Panc1 (cell line): ENCODE results near the gene SPEM2.

ENCODE experiments used
- SIN3A ChIP-seq: IDR thresholded peaks from 2 replicates; pipeline ENCODE4 v1.6.1; 2012; ENCODE audit warnings: low read depth, mild to moderate bottlenecking, low read length, moderate library complexity, borderline replicate concordance; ENCODE audit not compliant: insufficient read depth
- TCF7L2 ChIP-seq: IDR thresholded peaks from 2 replicates; pipeline ENCODE4 v1.6.1; 2011; ENCODE audit warnings: mild to moderate bottlenecking, low read depth, low read length, inconsistent platforms
- TF ChIP-seq, protein P1 (sequence below): fragments of 450-650 bp; IDR thresholded peaks from 2 replicates; pipeline ENCODE4 v1.5.1; 2017; ENCODE audit warnings: mild to moderate bottlenecking

DNA sequence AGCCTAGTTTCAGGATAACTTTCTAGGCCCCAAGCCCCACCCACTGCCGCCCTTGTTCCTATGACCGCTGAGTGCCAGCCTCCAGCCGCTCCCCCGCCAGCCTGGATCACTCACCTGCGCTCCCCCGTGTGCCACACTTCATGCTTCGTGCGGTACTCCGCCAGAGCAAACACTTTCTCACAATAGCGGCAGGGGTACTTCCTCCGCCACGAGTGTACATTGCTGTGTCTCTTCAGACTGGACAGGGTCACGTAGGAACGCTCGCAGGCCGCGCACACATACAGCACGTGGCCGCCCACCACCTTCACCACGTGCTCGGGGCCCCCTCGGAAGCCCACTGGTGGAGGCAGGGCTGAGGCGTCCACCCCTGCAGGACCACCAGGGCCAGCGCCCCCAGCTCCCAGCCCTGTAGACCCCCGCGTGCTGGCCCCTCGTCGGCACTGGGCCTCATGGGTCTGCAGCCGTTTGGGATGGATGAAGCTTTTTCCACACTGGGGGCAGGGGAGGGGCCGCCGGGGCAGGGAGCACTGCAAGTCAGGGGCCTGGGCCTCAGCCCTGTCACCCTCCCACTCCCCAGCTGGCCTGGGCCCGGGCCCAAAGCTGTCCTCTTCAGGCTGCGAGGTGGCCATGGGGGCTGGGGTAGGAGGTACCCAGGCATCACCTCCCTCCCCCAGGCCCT, 40.3 kb downstream of the SPEM2 start:
- TF ChIP-seq SIN3A = no peak
- TF ChIP-seq, protein P1, sequence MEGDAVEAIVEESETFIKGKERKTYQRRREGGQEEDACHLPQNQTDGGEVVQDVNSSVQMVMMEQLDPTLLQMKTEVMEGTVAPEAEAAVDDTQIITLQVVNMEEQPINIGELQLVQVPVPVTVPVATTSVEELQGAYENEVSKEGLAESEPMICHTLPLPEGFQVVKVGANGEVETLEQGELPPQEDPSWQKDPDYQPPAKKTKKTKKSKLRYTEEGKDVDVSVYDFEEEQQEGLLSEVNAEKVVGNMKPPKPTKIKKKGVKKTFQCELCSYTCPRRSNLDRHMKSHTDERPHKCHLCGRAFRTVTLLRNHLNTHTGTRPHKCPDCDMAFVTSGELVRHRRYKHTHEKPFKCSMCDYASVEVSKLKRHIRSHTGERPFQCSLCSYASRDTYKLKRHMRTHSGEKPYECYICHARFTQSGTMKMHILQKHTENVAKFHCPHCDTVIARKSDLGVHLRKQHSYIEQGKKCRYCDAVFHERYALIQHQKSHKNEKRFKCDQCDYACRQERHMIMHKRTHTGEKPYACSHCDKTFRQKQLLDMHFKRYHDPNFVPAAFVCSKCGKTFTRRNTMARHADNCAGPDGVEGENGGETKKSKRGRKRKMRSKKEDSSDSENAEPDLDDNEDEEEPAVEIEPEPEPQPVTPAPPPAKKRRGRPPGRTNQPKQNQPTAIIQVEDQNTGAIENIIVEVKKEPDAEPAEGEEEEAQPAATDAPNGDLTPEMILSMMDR = no peak
- no peak for TF ChIP-seq TCF7L2
